ENCODE results near the gene NPY1R.

DNA sequence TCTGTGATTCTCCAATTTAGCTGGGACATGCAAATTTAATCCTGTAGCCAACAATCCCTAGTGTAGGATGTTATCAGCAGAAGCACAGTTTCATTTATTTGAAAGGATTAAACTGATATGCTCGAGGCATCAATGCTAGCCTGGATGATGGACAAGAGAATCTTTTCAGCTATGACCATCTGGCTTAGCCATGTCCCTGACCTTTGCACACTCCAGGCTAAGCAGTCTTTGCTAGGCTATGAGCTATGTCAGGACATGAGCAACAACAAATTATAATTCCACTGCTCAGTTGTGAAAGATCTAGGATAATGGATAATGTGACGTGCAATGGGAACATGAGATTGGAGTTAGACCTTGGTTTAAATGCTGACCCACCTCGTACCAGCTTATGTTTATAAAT lies 32.0 kb downstream of the NPY1R start:
- TF ChIP-seq CTCF (conservative IDR thresholded peaks at IDR 0.05) (no peak), EZH2 (IDR thresholded peaks at IDR 0.05; ENCODE audit: low read depth) (no peak)
